Activated T-cell treated with anti-CD3 and anti-CD28 coated beads for 48 hours (primary cell): ENCODE data around the gene HIRA.
"Not testable (repeated sequence)": the region's sequence is repeated elsewhere in the genome, so short reads cannot be mapped to it uniquely, and the experiment has no call there.

Experiments used
- DNase-seq: peaks from one replicate; pipeline ENCODE4 v3.0.0-alpha.2; 2020; ENCODE audit warnings: low read depth

HIRA gene

GRCh38 chr22:19385221-19385906, 46.2 kb downstream of the HIRA start:
- DNase-seq, result no peak

GRCh38 chr22:19383292-19383691, 48.2 kb downstream of the HIRA start:
- no peak for DNase-seq

- DNase-seq, result no peak
Measured at GRCh38 chr22:19382240-19382639, 49.3 kb downstream of the HIRA start.

DNA sequence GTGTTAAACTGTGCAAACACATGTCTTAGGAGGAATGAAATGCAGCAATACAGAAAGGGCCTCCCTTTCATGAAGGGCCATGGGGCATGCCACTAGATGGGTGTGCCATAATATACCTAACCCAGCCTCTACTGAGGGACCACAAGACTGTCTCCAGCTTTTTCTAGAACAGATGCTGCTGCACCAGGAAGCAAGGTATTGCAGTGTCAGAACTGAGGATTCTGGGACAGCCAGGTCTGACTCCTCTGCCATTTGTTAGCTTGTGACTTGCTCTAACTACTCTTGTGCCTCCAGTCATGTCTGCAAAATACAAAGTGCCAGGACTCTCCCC, 53.2 kb downstream of the HIRA start:
- DNase-seq, result no peak

DNA sequence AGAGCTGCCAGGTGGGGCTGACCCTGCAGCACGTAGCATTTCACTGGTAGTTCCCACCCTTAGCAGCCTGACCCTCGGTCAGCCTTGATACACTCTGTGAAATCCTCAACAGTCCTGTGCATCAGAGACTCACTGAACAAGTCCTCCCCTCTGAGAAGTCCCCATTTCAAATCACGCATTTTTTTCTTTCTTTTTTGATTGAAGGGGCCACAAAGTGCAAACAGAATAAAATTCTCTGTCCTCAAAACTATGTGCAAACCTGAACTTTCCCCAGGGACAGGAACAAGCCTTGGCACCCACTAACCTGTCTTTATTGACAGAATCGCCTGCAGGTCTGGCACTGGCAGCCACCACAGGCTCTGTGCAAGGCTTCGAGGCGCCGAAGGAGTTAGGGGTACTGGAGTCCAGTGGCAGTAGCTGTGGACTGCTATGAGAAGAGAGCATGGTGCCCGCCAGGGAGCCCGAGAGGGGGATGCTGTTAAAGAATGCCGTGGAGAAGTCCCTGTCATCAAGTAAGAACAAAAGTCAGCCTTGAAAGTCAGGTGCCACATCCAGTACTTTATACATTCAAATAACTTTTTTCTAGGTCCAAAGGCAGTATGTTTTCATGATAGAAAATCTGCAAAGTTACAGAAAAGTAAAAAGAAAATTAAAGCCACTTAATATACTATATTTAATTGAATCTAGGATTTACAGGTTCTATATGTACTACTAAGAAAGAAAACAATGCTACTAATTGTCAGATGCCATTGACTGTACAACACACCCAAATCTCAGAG, 53.8 kb downstream of the HIRA start:
- no peak for DNase-seq

DNA sequence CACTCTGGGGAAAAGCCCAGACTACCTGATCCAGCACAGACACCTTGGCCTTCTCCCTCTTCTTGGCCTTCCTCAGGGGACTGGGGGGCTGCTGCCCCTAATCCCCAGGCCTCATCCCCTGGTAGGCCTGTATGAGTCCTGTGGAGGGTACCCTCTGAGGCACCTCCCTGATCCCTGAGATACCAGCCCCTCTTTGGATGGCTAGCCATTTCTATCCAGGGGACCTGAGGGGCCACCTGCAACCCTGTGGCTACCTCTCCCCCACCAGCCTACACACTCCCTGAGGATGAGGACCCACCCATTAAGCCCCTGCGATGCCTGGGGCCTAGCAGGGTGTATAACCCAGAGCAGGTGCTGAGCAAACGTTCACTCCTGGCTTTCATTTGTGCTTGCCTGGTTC, 54.6 kb downstream of the HIRA start:
- no peak for DNase-seq

GRCh38 chr22:19376247-19376646, 55.3 kb downstream of the HIRA start:
- DNase-seq, result no peak

- DNase-seq, result no peak
Measured at GRCh38 chr22:19375435-19375834, 56.1 kb downstream of the HIRA start.

- DNase-seq, result no peak
Measured at GRCh38 chr22:19374410-19374809, 57.1 kb downstream of the HIRA start.

DNA sequence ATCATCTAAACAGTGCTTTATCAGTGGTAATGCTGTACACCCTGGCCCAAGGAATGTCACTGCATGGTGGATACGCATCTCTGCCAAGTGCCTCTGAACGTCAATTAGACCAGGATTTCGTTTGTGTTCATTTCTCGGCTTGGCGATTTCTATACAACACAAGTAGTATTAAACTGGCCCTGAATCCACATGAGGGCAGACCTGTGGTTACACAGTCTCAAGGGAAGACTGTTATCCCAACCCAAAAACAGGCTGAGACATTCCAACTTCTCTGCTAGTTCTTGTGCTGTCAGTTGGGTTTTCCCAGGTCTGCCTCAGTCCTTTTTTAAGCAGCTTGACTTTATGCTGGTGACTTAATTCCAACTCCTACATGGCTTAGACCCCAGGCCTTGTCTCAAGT, 58.1 kb downstream of the HIRA start:
- DNase-seq, result no peak

DNA sequence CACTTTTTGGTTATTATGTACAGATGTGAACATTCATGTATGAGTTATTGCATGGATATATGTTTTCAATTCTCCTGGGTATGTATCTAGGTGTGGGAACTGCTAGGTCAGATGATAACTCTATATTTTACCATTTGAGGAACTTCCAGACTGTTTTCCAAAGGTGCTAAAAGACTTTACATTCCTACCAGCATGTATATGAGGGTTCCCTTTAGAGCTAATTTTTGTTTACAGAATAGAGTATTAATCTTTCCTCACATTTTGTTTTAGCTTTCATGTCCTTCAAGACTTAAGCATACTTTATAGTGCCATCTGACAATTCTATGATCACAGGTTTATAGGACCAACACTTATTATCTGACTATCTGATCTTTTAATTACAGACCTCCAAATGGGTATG, 59.6 kb downstream of the HIRA start:
- DNase-seq, result no peak

DNA sequence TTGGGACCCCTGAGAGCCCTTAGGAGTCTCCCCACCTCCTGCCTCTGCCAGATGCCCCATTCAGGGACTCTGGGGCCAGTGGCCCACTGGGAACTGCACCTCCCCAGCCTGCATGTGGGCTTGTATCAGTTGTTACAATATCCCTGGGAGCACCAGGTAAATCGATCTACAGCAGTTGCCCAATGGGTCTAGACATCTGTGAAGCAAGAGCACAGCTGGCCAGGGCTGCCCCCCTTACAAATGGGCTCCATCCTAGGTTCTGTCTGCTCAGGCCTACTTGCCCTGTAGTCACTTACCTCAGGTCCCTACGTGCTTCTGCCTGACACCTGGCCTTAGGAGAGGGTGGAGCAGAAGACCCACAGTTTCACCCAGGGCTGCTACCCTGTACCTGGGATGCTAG, 62.7 kb downstream of the HIRA start:
- DNase-seq, result no peak

- DNase-seq, result no peak
Measured at GRCh38 chr22:19367763-19368367, 63.7 kb downstream of the HIRA start.

- not testable (repeated sequence) for DNase-seq
Measured at GRCh38 chr22:19363541-19363940, 68.0 kb downstream of the HIRA start.

- no peak for DNase-seq
Measured at GRCh38 chr22:19361501-19362103, 69.9 kb downstream of the HIRA start.

GRCh38 chr22:19360862-19361261, 70.7 kb downstream of the HIRA start:
- DNase-seq, result no peak

DNA sequence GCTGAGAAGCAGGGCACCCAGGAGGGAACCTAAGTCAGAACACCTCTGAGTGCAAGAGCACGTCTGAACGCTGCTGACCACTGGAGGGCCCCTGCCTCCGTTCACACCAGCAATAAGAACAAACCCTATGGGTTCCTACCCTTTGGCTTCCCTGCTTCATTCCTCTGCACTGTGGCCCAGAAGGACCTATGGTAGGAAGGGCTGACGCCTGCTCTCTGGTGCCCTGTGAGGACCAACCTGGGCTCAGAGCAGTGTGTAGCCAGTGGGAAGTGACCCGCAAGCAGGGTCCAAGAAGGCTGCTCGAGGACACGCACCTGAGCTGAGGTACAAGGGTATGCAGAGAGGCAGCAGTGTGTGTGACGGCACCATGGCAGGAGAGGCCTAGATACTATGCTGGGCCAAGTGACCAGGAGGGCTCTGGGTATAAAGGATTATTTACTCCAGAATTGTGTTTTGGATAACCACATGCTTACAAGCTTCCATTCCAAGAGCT, 71.2 kb downstream of the HIRA start:
- DNase-seq, result no peak

DNA sequence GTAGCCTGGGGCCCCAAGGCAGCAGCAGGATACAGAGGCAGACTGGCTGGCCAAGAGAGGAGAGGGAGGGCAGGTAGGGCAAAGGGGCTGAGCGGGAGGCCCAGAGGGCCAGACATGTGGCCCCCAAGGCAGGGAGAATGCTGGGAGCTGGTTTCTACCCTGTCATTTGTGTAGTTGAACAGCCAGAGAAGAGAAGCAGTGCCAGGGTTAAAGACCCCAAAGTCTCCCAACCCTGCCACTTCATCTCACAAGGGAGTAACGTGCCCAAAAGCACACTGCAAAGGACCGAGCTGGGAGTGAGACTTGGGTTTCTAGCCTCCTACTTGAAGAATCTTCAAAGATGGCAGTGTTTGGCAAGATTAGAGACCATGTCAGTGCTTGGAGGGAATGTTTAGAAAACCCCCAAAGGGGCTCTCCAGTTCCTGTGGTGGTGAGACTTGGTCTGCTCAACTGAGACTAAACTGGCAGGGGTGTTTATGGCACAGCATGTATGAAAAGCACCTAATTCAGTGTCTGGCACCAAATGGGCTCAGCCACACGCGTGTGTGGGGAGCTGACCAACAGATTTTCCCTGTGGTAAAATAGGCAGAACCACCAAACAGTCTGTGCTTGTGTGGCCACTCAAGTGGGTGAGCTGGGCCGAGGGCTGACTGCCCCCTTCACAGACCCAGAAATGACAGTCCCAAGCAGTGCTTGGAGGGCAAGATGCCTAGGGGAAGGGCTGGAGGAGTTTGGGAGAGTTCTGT, 71.8 kb downstream of the HIRA start:
- no peak for DNase-seq

GRCh38 chr22:19358703-19359553, 72.6 kb downstream of the HIRA start:
- DNase-seq, result no peak

DNA sequence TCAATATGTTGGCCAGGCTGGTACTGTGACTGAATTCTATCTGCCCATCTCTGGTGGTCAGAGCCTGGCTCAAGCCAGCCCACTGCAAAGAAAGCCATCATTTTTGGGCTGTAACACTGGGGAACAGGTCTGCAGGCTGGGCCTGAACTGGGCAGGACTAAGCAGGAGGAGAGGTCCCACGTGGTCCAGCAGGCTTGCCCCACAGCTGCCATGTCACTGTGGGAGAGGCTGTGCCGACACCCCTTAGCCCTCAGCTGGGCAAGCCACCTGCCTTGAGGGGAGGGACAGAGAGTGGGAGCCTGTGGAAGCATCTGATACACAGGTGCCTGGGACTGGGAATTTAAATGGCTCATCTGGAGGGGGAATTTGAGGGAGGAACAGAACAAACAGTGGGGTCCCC, 73.3 kb downstream of the HIRA start:
- DNase-seq, result no peak
